ENCODE results near the gene CCDC187.

The CCDC187 gene

GRCh38 chr9:136275655-136276429, 28.1 kb downstream of the CCDC187 start:
- TF ChIP-seq POLR2AphosphoS5 (IDR thresholded peaks at IDR 0.05; ENCODE audit: low read depth, low read length) (no peak), SPI1 (IDR thresholded peaks at IDR 0.05; ENCODE audit: low read depth, low read length) (no peak), POLR2A (IDR thresholded peaks at IDR 0.05; ENCODE audit: low read depth, low read length) (no peak), PAX5 (IDR thresholded peaks at IDR 0.05; ENCODE audit: insufficient read depth, low read length, severe bottlenecking) (no peak), TAF1 (IDR thresholded peaks at IDR 0.05; ENCODE audit: low read depth, low read length) (no peak), POU2F2 (IDR thresholded peaks at IDR 0.05; ENCODE audit: low read depth, low read length) (no peak)
- DNase-seq (ENCODE audit: insufficient read length, low spot score) (no peak), FAIRE-seq (no peak)

DNA sequence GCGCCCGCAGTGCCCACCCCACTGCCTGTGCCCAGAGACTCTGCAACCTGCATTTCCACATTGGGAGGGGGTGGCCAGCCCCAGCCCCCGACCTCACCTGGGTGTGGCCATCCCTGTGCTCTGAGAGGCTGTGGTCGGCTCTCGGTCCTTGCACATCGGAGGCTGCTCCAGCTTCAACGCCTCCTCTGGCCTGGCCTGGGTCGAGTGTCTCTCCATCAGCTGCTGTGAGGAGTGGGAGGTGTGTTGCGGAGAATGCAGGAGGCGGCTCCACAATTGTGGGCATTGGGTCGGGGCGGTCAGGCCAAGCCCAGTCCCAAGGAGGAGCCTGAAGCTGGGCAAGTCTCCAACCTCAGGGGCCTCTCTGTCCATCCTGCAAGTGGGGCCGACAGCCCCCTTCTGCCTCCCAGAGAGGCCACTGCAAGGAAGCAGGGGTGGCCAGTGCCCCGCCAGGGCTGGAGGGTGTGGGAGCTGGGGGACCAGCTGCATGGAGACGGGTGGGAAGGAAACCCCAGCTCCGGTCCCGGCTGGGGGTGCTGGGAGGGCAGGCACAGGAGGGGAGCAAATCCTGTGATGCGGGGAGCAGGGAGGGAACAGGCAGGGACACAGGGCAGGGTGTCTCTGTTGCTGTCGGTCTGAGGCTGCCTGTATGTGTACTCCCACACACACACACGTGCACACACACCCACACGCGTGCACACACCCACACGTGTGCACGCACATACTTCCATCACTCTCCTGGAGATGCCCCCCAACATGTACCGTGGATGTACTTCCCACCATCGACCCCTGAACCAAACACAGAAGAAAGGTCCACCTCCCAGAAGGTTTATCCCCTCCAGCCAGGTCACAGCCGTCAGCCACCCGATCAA, 28.9 kb downstream of the CCDC187 start:
- DNase-seq (ENCODE audit: insufficient read length, low spot score) (no peak), FAIRE-seq (no peak)
- TF ChIP-seq POLR2AphosphoS5 (IDR thresholded peaks at IDR 0.05; ENCODE audit: low read depth, low read length) (no peak), PAX5 (IDR thresholded peaks at IDR 0.05; ENCODE audit: insufficient read depth, low read length, severe bottlenecking) (no peak), POU2F2 (IDR thresholded peaks at IDR 0.05; ENCODE audit: low read depth, low read length) (no peak), POLR2A (IDR thresholded peaks at IDR 0.05; ENCODE audit: low read depth, low read length) (no peak), SPI1 (IDR thresholded peaks at IDR 0.05; ENCODE audit: low read depth, low read length) (no peak), TAF1 (IDR thresholded peaks at IDR 0.05; ENCODE audit: low read depth, low read length) (no peak)

- no peak for DNase-seq (ENCODE audit: insufficient read length, low spot score)
- no peak for FAIRE-seq
- no peak for TF ChIP-seq POU2F2 (IDR thresholded peaks at IDR 0.05; ENCODE audit: low read depth, low read length)
- no peak for TF ChIP-seq TAF1 (IDR thresholded peaks at IDR 0.05; ENCODE audit: low read depth, low read length)
- TF ChIP-seq PAX5 (IDR thresholded peaks at IDR 0.05; ENCODE audit: insufficient read depth, low read length, severe bottlenecking), result no peak
- TF ChIP-seq POLR2AphosphoS5 (IDR thresholded peaks at IDR 0.05; ENCODE audit: low read depth, low read length), result no peak
- TF ChIP-seq SPI1 (IDR thresholded peaks at IDR 0.05; ENCODE audit: low read depth, low read length), result no peak
- TF ChIP-seq POLR2A (IDR thresholded peaks at IDR 0.05; ENCODE audit: low read depth, low read length), result no peak
Observed at GRCh38 chr9:136273921-136274785, 29.7 kb downstream of the CCDC187 start.

GRCh38 chr9:136273244-136273865, 30.5 kb downstream of the CCDC187 start:
- TF ChIP-seq TAF1 (IDR thresholded peaks at IDR 0.05; ENCODE audit: low read depth, low read length) (no peak), POLR2AphosphoS5 (IDR thresholded peaks at IDR 0.05; ENCODE audit: low read depth, low read length) (no peak), PAX5 (IDR thresholded peaks at IDR 0.05; ENCODE audit: insufficient read depth, low read length, severe bottlenecking) (no peak), POU2F2 (IDR thresholded peaks at IDR 0.05; ENCODE audit: low read depth, low read length) (no peak), SPI1 (IDR thresholded peaks at IDR 0.05; ENCODE audit: low read depth, low read length) (no peak), POLR2A (IDR thresholded peaks at IDR 0.05; ENCODE audit: low read depth, low read length) (no peak)
- FAIRE-seq (no peak), DNase-seq (ENCODE audit: insufficient read length, low spot score) (no peak)

GRCh38 chr9:136270173-136270705, 33.7 kb downstream of the CCDC187 start:
- DNase-seq (ENCODE audit: insufficient read length, low spot score) (no peak), FAIRE-seq (no peak)
- TF ChIP-seq PAX5 (IDR thresholded peaks at IDR 0.05; ENCODE audit: insufficient read depth, low read length, severe bottlenecking), result no peak
- TF ChIP-seq TAF1 (IDR thresholded peaks at IDR 0.05; ENCODE audit: low read depth, low read length), result no peak
- no peak for TF ChIP-seq POU2F2 (IDR thresholded peaks at IDR 0.05; ENCODE audit: low read depth, low read length)
- TF ChIP-seq SPI1 (IDR thresholded peaks at IDR 0.05; ENCODE audit: low read depth, low read length), result no peak
- TF ChIP-seq POLR2AphosphoS5 (IDR thresholded peaks at IDR 0.05; ENCODE audit: low read depth, low read length), result no peak
- TF ChIP-seq POLR2A (IDR thresholded peaks at IDR 0.05; ENCODE audit: low read depth, low read length), result no peak

- TF ChIP-seq SPI1 (IDR thresholded peaks at IDR 0.05; ENCODE audit: low read depth, low read length) (no peak), POLR2A (IDR thresholded peaks at IDR 0.05; ENCODE audit: low read depth, low read length) (no peak), POU2F2 (IDR thresholded peaks at IDR 0.05; ENCODE audit: low read depth, low read length) (no peak), TAF1 (IDR thresholded peaks at IDR 0.05; ENCODE audit: low read depth, low read length) (no peak), PAX5 (IDR thresholded peaks at IDR 0.05; ENCODE audit: insufficient read depth, low read length, severe bottlenecking) (no peak), POLR2AphosphoS5 (IDR thresholded peaks at IDR 0.05; ENCODE audit: low read depth, low read length) (no peak)
- DNase-seq (ENCODE audit: insufficient read length, low spot score) (no peak), FAIRE-seq (no peak)
Observed at GRCh38 chr9:136268735-136269134, 35.2 kb downstream of the CCDC187 start.

DNA sequence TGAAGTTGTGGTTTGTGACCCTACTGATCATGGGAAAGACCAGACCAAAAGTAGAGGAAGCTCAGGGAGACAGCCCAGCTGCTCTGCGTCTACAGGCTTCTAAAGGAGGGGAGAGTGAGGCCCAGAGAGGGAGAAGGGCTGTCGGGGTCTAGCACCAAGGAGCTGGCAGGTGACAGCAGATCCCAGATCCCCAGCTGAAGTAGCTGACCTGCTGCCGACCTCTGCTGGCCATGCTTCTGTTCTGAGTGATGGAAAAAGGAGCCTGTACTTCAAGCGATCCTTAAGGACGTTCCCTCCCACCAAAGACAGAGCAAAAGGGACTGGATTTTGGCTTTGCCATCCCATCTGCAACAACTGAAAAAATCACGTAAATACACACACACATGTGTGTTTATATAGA, 35.6 kb downstream of the CCDC187 start:
- no peak for FAIRE-seq
- TF ChIP-seq POLR2AphosphoS5 (IDR thresholded peaks at IDR 0.05; ENCODE audit: low read depth, low read length) (no peak), SPI1 (IDR thresholded peaks at IDR 0.05; ENCODE audit: low read depth, low read length) (no peak), PAX5 (IDR thresholded peaks at IDR 0.05; ENCODE audit: insufficient read depth, low read length, severe bottlenecking) (no peak), TAF1 (IDR thresholded peaks at IDR 0.05; ENCODE audit: low read depth, low read length) (no peak), POLR2A (IDR thresholded peaks at IDR 0.05; ENCODE audit: low read depth, low read length) (no peak), POU2F2 (IDR thresholded peaks at IDR 0.05; ENCODE audit: low read depth, low read length) (no peak)

More for the DNA sequence above, 35.6 kb downstream of the CCDC187 start:
- DNase-seq (ENCODE audit: insufficient read length, low spot score), result no peak

Data from GM12891 (cell line).